Suprapubic skin (tissue), 3 donors: ENCODE data around the gene APOE.

Experiments used
- CTCF ChIP-seq, 2 donors: fragments of 200-600 bp in 1 of 2; fragments of 450-650 bp in 1 of 2; sonication (generic) in 1 of 2; IDR thresholded peaks; one replicate each; pipeline ENCODE4 v1.5.1; 2016 to 2019; ENCODE audit warnings: antibody characterized with exemption in 2 of 2, mild to moderate bottlenecking in 1 of 2, moderate library complexity in 1 of 2
- EP300 ChIP-seq: sonication (generic); formaldehyde crosslinking; IDR thresholded peaks from one replicate; pipeline ENCODE4 v1.6.1; 2017; ENCODE audit warnings: antibody characterized with exemption

GRCh38 chr19:44887648-44888047 is 17.9 kb upstream of the APOE start:
- TF ChIP-seq CTCF (IDR thresholded peaks at IDR 0.05) (no peak), EP300 (no peak)
